Mucosa of rectum (tissue), 2 donors: ENCODE results near the gene LGI2.

ENCODE experiments used
- H3K27ac ChIP-seq, 2 donors: one replicate each; pipeline ENCODE4 v1.7.0; 2013; ENCODE audit warnings: inconsistent platforms in 2 of 2, low read depth in 2 of 2, low read length in 2 of 2
- H3K27me3 ChIP-seq, 2 donors: one replicate each; pipeline ENCODE4 v1.7.0; 2013; ENCODE audit warnings: low read length in 2 of 2; ENCODE audit not compliant: control insufficient read depth in 2 of 2, insufficient read depth in 2 of 2
- H3K36me3 ChIP-seq, 2 donors: one replicate each; pipeline ENCODE4 v1.7.0; 2013; ENCODE audit warnings: low read length in 2 of 2; ENCODE audit not compliant: control insufficient read depth in 2 of 2, insufficient read depth in 2 of 2
- H3K4me1 ChIP-seq, 2 donors: one replicate each; pipeline ENCODE4 v1.7.0; 2013; ENCODE audit warnings: low read length in 2 of 2, mild to moderate bottlenecking in 1 of 2; ENCODE audit not compliant: control insufficient read depth in 2 of 2, insufficient read depth in 2 of 2
- H3K4me3 ChIP-seq, 2 donors: one replicate each; pipeline ENCODE4 v1.7.0; 2013; ENCODE audit warnings: low read length in 2 of 2
- H3K9ac ChIP-seq, 2 donors: one replicate each; pipeline ENCODE4 v1.7.0; 2013; ENCODE audit warnings: low read length in 2 of 2, low read depth in 1 of 2, mild to moderate bottlenecking in 1 of 2
- H3K9me3 ChIP-seq, 2 donors: one replicate each; pipeline ENCODE4 v1.7.0; 2013; ENCODE audit warnings: low read length in 2 of 2; ENCODE audit not compliant: control insufficient read depth in 2 of 2
- donor health status: healthy.
- donor health status: Normal muscosa, but diverticular disease.

Gene LGI2

GRCh38 chr4:24980064-24980690, 50.6 kb downstream of the LGI2 start:
- H3K27ac ChIP-seq = peak overlapping the region in 1 of 2 donors; percentile 56
- no peaks in the 10 kb centered on the region for H3K4me1 ChIP-seq
- H3K36me3 ChIP-seq = no peaks in the 10 kb centered on the region
- H3K4me3 ChIP-seq = peak overlapping the region in 1 of 2 donors; percentile 39
- H3K27me3 ChIP-seq = no peaks in the 10 kb centered on the region
- H3K9ac ChIP-seq = peak overlapping the region in 1 of 2 donors; percentile 45
- no peaks in the 10 kb centered on the region for H3K9me3 ChIP-seq

DNA sequence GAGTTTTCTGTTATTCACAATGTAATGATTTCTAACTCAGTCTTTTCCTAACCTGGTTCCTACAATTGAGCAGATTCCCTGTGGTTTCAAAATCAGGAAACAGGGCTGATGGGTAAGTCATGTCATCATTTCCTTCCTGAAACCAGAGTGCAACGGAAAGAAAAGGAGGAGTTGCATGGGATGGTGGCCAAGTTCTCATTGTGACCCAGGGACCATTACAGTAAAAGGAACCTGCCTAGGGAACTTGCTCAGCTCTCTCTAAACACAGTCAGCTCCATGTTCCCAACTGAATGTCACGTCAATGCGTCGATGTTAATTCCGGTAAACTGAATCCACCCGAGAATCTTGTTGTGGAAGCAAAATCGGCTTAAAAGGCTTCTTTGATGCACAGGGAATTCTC, 51.2 kb downstream of the LGI2 start:
- H3K4me3 ChIP-seq = no peak overlapping the region
- H3K27me3 ChIP-seq = no peaks in the 10 kb centered on the region
- peak overlapping the region in 1 of 2 donors; percentile 48 for H3K27ac ChIP-seq
- no peaks in the 10 kb centered on the region for H3K4me1 ChIP-seq
- no peaks in the 10 kb centered on the region for H3K36me3 ChIP-seq
- no peak overlapping the region for H3K9ac ChIP-seq
- H3K9me3 ChIP-seq = no peaks in the 10 kb centered on the region

DNA sequence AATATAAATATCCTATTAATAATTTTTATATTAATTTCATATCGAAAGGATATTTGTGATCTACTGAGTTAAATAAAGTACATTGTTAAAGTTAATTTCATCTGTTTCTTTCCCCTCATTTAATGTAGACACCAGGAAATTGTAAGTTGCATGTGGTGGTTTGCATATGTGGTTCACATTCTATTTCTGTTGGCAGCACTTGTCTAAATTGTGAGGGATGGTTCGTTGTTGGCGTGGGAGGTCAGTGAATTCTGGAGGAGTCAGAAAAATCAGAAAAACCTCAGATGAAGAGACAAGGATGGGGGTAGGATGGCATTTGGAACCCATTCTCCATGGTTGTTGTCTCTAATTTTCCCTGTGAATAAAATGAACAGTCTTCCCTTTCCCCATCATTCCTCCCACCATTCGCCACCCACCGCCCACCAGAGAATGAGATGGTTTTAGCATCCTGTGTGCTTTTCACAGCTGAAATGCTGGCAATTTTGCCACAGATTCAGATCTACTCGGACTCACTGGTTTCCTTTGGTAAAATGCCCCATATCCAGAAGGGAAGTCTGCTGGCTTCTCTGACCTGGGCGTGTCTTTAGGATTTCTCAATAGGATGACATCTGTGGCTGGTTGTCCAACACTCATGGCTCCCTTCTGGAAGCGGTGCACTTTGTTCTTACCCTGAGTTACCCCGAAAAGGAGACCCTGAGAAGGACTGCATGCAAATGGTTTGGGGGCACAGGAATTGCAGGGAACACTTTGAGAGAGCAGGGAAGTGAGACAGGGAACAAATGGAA, 52.3 kb downstream of the LGI2 start:
- Histone ChIP-seq H3K9ac (no peak overlapping the region), H3K9me3 (no peaks in the 10 kb centered on the region), H3K4me3 (no peak overlapping the region), H3K27me3 (no peaks in the 10 kb centered on the region), H3K27ac (peak overlapping the region in 1 of 2 donors; percentile 48), H3K36me3 (no peaks in the 10 kb centered on the region), H3K4me1 (peaks cover 3 to 4% of the 10 kb centered on the region in 2 donors)

- H3K9ac ChIP-seq = no peak overlapping the region
- peaks cover 3 to 4% of the 10 kb centered on the region in 2 donors for H3K4me1 ChIP-seq
- H3K27ac ChIP-seq = no peak overlapping the region
- no peak overlapping the region for H3K4me3 ChIP-seq
- H3K9me3 ChIP-seq = no peaks in the 10 kb centered on the region
- H3K27me3 ChIP-seq = no peaks in the 10 kb centered on the region
- H3K36me3 ChIP-seq = no peaks in the 10 kb centered on the region
Observed at GRCh38 chr4:24975510-24975909, 55.2 kb downstream of the LGI2 start.

DNA sequence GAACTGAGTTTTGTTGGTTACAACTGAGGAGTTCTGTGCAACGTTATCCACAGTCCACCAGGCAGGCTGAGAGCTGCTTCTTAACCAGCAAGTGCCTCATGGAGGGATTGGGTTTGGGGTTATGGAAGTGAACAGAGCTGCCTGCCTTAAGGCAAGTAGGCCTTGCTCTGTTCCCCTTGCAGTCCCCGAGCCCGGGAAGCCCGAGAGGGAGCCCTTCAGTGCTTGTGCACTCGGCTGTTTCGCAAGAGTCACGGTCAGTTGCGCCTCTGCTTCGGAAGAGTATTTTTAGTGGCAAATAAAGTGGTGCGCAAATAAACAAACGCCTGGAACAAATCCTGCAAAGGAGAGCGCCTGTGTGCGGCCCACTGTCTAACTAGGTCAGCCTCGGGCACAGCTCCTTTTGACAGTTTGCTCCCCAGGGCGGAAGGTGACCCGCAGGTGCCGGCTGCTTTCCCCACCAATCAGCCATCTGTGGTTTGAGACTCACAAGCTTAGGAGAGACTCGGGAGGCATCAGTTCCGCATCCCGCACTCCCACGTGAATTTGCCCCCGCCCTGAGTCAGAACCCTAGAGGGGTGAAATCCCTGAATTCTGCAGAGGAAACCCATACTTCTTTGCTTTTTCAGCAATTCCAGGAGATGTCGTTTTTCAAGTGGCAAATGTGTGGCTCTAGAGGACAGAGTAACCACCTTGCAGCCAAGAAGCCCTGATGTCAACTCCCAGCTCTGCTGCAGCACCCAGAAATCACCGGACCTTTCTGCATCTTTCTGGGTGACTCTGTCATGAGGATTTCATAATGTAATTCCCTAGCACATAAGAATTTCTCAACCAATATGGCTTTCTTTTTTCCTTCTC, 56.8 kb downstream of the LGI2 start:
- Histone ChIP-seq H3K9ac (no peak overlapping the region), H3K36me3 (no peaks in the 10 kb centered on the region), H3K9me3 (no peaks in the 10 kb centered on the region), H3K4me1 (peaks cover 3 to 4% of the 10 kb centered on the region in 2 donors), H3K27me3 (no peaks in the 10 kb centered on the region), H3K27ac (peak overlapping the region in 1 of 2 donors; percentile 50), H3K4me3 (no peak overlapping the region)

GRCh38 chr4:24973404-24973746, 57.4 kb downstream of the LGI2 start:
- Histone ChIP-seq H3K9me3 (no peaks in the 10 kb centered on the region), H3K27ac (peak overlapping the region in 1 of 2 donors; percentile 10), H3K9ac (no peak overlapping the region), H3K4me1 (peaks cover 3 to 4% of the 10 kb centered on the region in 2 donors), H3K27me3 (no peaks in the 10 kb centered on the region), H3K36me3 (no peaks in the 10 kb centered on the region), H3K4me3 (no peak overlapping the region)

DNA sequence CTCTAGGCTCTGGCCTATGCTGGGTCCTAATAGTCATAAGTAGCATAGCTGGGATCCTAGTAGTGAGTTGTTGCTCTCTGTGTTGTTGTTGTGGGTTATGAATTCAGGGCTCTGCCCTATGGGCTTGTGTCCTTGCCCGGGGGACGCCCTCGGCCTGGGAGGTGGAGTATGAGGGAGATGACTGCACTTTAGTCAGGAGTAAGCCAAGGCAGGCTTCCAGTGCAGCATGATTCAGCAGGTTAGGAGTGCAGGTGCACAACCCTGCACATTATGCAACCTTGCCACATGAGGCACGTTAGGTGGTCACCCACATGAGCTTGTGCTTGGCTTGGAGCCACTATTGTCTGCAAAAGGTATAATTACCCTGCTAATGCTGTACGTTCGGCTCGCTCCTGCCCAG, 59.6 kb downstream of the LGI2 start:
- Histone ChIP-seq H3K27ac (no peak overlapping the region), H3K4me1 (peaks cover 3 to 4% of the 10 kb centered on the region in 2 donors), H3K9me3 (peaks cover 0 to under 1% of the 10 kb centered on the region in 2 donors), H3K9ac (no peak overlapping the region), H3K36me3 (no peaks in the 10 kb centered on the region), H3K27me3 (no peaks in the 10 kb centered on the region), H3K4me3 (no peak overlapping the region)

- Histone ChIP-seq H3K4me3 (no peak overlapping the region), H3K9ac (no peak overlapping the region), H3K4me1 (peaks cover 3 to 4% of the 10 kb centered on the region in 2 donors), H3K27ac (no peak overlapping the region), H3K9me3 (peaks cover 0 to 3% of the 10 kb centered on the region in 2 donors), H3K27me3 (no peaks in the 10 kb centered on the region), H3K36me3 (no peaks in the 10 kb centered on the region)
Observed at GRCh38 chr4:24970635-24971034, 60.1 kb downstream of the LGI2 start.

- Histone ChIP-seq H3K9me3 (peaks cover 0 to 3% of the 10 kb centered on the region in 2 donors), H3K27me3 (no peaks in the 10 kb centered on the region), H3K4me1 (peaks cover 3 to 4% of the 10 kb centered on the region in 2 donors), H3K4me3 (no peak overlapping the region), H3K9ac (no peak overlapping the region), H3K36me3 (no peaks in the 10 kb centered on the region), H3K27ac (no peak overlapping the region)
Observed at GRCh38 chr4:24970191-24970590, 60.6 kb downstream of the LGI2 start.

GRCh38 chr4:24969486-24969885, 61.3 kb downstream of the LGI2 start:
- no peaks in the 10 kb centered on the region for H3K36me3 ChIP-seq
- H3K9ac ChIP-seq = no peak overlapping the region
- H3K4me1 ChIP-seq = peaks cover 3 to 4% of the 10 kb centered on the region in 2 donors
- H3K9me3 ChIP-seq = peaks cover 0 to 3% of the 10 kb centered on the region in 2 donors
- H3K4me3 ChIP-seq = no peak overlapping the region
- H3K27ac ChIP-seq = no peak overlapping the region
- no peaks in the 10 kb centered on the region for H3K27me3 ChIP-seq
